K562 (cell line): ENCODE measurements around the gene COPG2. TPM values are rescaled to one million over a fixed set of nuclear protein-coding genes. Genes with fewer than 3 reads are reported as not detected.

ENCODE experiments used
- ATAC-seq: fragments of 200-7000 bp; cut with Tn5 transposase; 3 replicates; pipeline ENCODE4 v1.9.1; 2020; ENCODE audit warnings: moderate library complexity
- BruUV-seq: library from RNA; stranded (reverse); fragments of 400-500 nt; replicated peaks from 2 replicates; lab custom pipeline; 2021; lab: Mats Ljungman, UMichigan
- CTCF ChIA-PET: fragments of 300-600 bp; formaldehyde crosslinking; extraction: SDS; loops from one replicate; lab custom pipeline; 2021; ENCODE audit warnings: low intra/inter-chr PET ratio; lab: Yijun Ruan, JAX
- POLR2A ChIA-PET: fragments of 300-600, 350-650 bp; sonication (Branson Sonifier 250); formaldehyde crosslinking; extraction: SDS; loops from one replicate; lab custom pipeline; 2021; ENCODE audit warnings: antibody characterized with exemption, inconsistent platforms; lab: Yijun Ruan, JAX
- DNase-seq, 4 experiments: peaks; one replicate each; pipeline versions ENCODE4 v3.0.0 to v3.0.0-alpha.2; 2011 to 2018; ENCODE audit warnings: low spot score in 3 of 4, mixed read lengths in 3 of 4; ENCODE audit errors: extremely low read depth in 1 of 4
- FAIRE-seq: peaks from 2 replicates; lab custom pipeline; 2011; peaks lifted over from hg19 to GRCh38; lab: Jason Lieb, UNC
- H2AFZ ChIP-seq: 2 replicates; pipeline ENCODE4 v1.6.0; 2011; ENCODE audit warnings: low read depth, low read length, control low read depth, inconsistent platforms
- H3K27ac ChIP-seq: fragments of 200-600 bp; 3 replicates; pipeline ENCODE4 v1.8.0; 2011; ENCODE audit warnings: low read depth, mild to moderate bottlenecking, control low read depth, inconsistent platforms, low read length, moderate library complexity, mixed read lengths; ENCODE audit errors: extremely low read depth
- H3K27me3 ChIP-seq, 2 experiments: fragments of 300-600 bp in 1 of 2; 2 replicates in 1 of 2; 3 replicates in 1 of 2; pipeline versions ENCODE4 v1.6.0 to v1.8.0; 2011; ENCODE audit warnings: inconsistent platforms in 2 of 2, low read length in 2 of 2, mild to moderate bottlenecking in 1 of 2, mixed read lengths in 1 of 2, moderate library complexity in 1 of 2; ENCODE audit not compliant: control insufficient read depth in 2 of 2, insufficient read depth in 2 of 2
- H3K36me3 ChIP-seq: fragments of 300-600 bp; 3 replicates; pipeline ENCODE4 v1.8.0; 2011; ENCODE audit warnings: mild to moderate bottlenecking, low read length, inconsistent platforms; ENCODE audit not compliant: control insufficient read depth, insufficient read depth
- H3K4me1 ChIP-seq, 2 experiments: fragments of 200-600 bp in 1 of 2; replicated peaks in 1 of 2; 2 replicates in 1 of 2; 3 replicates in 1 of 2; pipeline versions ENCODE4 v1.5.1 to v1.8.0; 2011; ENCODE audit warnings: inconsistent platforms in 2 of 2, low read length in 2 of 2, mild to moderate bottlenecking in 1 of 2, mixed read lengths in 1 of 2, moderate library complexity in 1 of 2; ENCODE audit not compliant: control insufficient read depth in 2 of 2, insufficient read depth in 2 of 2
- H3K4me2 ChIP-seq: 2 replicates; pipeline ENCODE4 v1.6.1; 2011; ENCODE audit warnings: low read length, control low read depth, inconsistent platforms, mixed read lengths; ENCODE audit not compliant: insufficient read depth
- H3K4me3 ChIP-seq: fragments of 200-600 bp; sonication (generic), shearing (Covaris generic); 2 replicates; pipeline ENCODE4 v1.5.1; 2016; ENCODE audit warnings: control low read depth, inconsistent platforms
- H3K79me2 ChIP-seq: fragments of 200-600 bp; 3 replicates; pipeline ENCODE4 v1.8.0; 2011; ENCODE audit warnings: low read length, inconsistent platforms; ENCODE audit not compliant: control insufficient read depth, insufficient read depth
- H3K9ac ChIP-seq, 2 experiments: 2 replicates each; pipeline versions ENCODE4 v1.6.0 to v1.6.1; 2011; ENCODE audit warnings: low read depth in 2 of 2, low read length in 2 of 2, control low read depth in 1 of 2, inconsistent platforms in 1 of 2, mild to moderate bottlenecking in 1 of 2, mixed read lengths in 1 of 2; ENCODE audit not compliant: insufficient read depth in 1 of 2
- H3K9me1 ChIP-seq: one replicate; pipeline ENCODE4 v1.6.0; 2011; ENCODE audit warnings: inconsistent platforms, mild to moderate bottlenecking, low read length, moderate library complexity; ENCODE audit not compliant: control insufficient read depth, insufficient read depth
- H3K9me3 ChIP-seq: replicated peaks from 2 replicates; pipeline ENCODE4 v1.5.1; 2011; ENCODE audit warnings: low read depth, low read length, inconsistent platforms; ENCODE audit not compliant: control insufficient read depth, insufficient read depth
- H4K20me1 ChIP-seq: replicated peaks from 2 replicates; pipeline ENCODE4 v1.6.1; 2011; ENCODE audit warnings: low read length, inconsistent platforms, mixed read lengths; ENCODE audit not compliant: control insufficient read depth, insufficient read depth
- AFF1 ChIP-seq, 2 experiments: fragments of 450-650 bp; IDR thresholded peaks; 2 replicates each; pipeline ENCODE4 v1.6.1; 2018; ENCODE audit warnings: mild to moderate bottlenecking in 2 of 2, low read depth in 1 of 2; ENCODE audit not compliant: partially characterized antibody in 2 of 2
- BACH1 ChIP-seq: fragments of 200-800 bp; sonication (Bioruptor generic); IDR thresholded peaks from 2 replicates; pipeline ENCODE4 v1.6.1; 2016; ENCODE audit warnings: missing genetic modification characterization, missing compliant biosample characterization
- MBD1 ChIP-seq: fragments of 250-450 bp; sonication (Bioruptor Pico); IDR thresholded peaks from 2 replicates; pipeline ENCODE4 v1.8.0; 2022; ENCODE audit warnings: inconsistent platforms
- NFIC ChIP-seq: fragments of 450-650 bp; IDR thresholded peaks from 2 replicates; pipeline ENCODE4 v1.6.1; 2017; ENCODE audit warnings: mild to moderate bottlenecking, inconsistent platforms
- ZBTB12 ChIP-seq: fragments of 250-450 bp; sonication (Bioruptor Pico); IDR thresholded peaks from 2 replicates; pipeline ENCODE4 v1.4.0; 2020
- ZBTB33 ChIP-seq: sonication (generic); formaldehyde crosslinking; IDR thresholded peaks from 2 replicates; pipeline ENCODE4 v1.8.1; 2023; ENCODE audit warnings: mild to moderate bottlenecking, missing genetic modification reagents
- ZBTB7A ChIP-seq: IDR thresholded peaks from 2 replicates; pipeline ENCODE4 v1.6.1; 2011; ENCODE audit warnings: low read depth, mild to moderate bottlenecking, low read length, moderate library complexity, borderline replicate concordance; ENCODE audit not compliant: control insufficient read depth
- WGBS: fragments of 100-300 bp; shearing (Covaris generic); methylation state at CpG from one replicate; pipeline ENCODE4 v1.1.6; 2016; ENCODE audit warnings: low coverage, mixed read lengths; ENCODE audit not compliant: insufficient coverage; ENCODE audit errors: missing lambda C conversion rate; 5-methylcytosine and 5-hydroxymethylcytosine counted together
- in situ Hi-C: fragments of 300-500 bp; cut with MboI; formaldehyde crosslinking; loops from 4 replicates; pipeline ENCODE4 v1.15.0; 2018; ENCODE audit warnings: inconsistent platforms, mixed read lengths
- intact Hi-C: fragments of 100-400 bp; cut with micrococcal nuclease; formaldehyde crosslinking; loops from 2 replicates; pipeline ENCODE4 v1.14.2; 2022
- polyA plus RNA-seq, 8 experiments: library from polyadenylated mRNA; depleted of rRNA in 4 of 8; stranded (reverse) in 5 of 8; unstranded in 3 of 8; fragments of >200 nt; fragmentation: Nextera tagmentation in 2 of 8; fragmentation: Illumina TruSeq in 1 of 8; extraction: Ambion mirVana in 2 of 8; extraction: Trizol in 1 of 8; gene quantifications; 2 replicates each; pipeline versions ENCODE4 v1.2.1 to v1.2.3, GENCODE V29; 2011 to 2014; ENCODE audit warnings: inconsistent platforms in 1 of 8, missing spikeins in 1 of 8
- total RNA-seq, 7 experiments: library from RNA; depleted of rRNA in 6 of 7; stranded (reverse); fragments of >200 nt in 6 of 7; fragmentation: Illumina TruSeq in 2 of 7; extraction: Trizol in 2 of 7; gene quantifications; 2 replicates each; pipeline versions ENCODE4 v1.2.1 to v1.2.3, GENCODE V29; 2011 to 2021; ENCODE audit warnings: low replicate concordance in 1 of 7

Gene COPG2
- total and polyA plus RNA-seq, 9 of the 15 experiments (the other 6 are each of a cell fraction or from before 2014, with no cell fraction given) = 6.6 to 104 (median 32.5) TPM

GRCh38 chr7:130486114-130486953, 182.2 kb downstream of the COPG2 start:
- Histone ChIP-seq H3K4me2 (peak overlapping the region; percentile 58), H3K36me3 (no peaks in the 10 kb centered on the region), H4K20me1 (no peaks in the 10 kb centered on the region), H3K4me1 (peaks cover 0 to 13% of the 10 kb centered on the region in 2 experiments; a peak in 3 of 5 replicates), H3K4me3 (no peak overlapping the region), H3K9me3 (0 out of 2 replicates have a peak, but pooled peaks cover 1% of the 10 kb centered on the region), H3K27ac (no peak overlapping the region), H2AFZ (peak overlapping the region; percentile 61), H3K27me3 (peaks cover 17 to 52% of the 10 kb centered on the region in 2 experiments; a peak in 4 of 5 replicates), H3K9ac (peak overlapping the region in 1 of 2 experiments; percentile 71; a peak in 2 of 4 replicates), H3K9me1 (no peaks in the 10 kb centered on the region), H3K79me2 (no peaks in the 10 kb centered on the region)
- DNase-seq (peak; percentile 31 to 58 (median 46)), ATAC-seq (peak; percentile 81), FAIRE-seq (no peak)
- ChIA-PET POLR2A (interaction anchor here (0.6 to 0.7 kb wide), 3 partner anchors 71 to 861 kb away, joined by 3 to 4 read pairs (median 3); no protein-coding TSS in a partner anchor), CTCF (no interaction called here)
- BruUV-seq = no TSS peak
- in situ Hi-C loops (no loop called here), intact Hi-C loops (loop anchor here (5.0 to 10.0 kb wide), 4 partner anchors 208 to 414 kb away; partner anchors contain the start of gene KLHDC10)
- 32% methylated on average over 67 of the region's 67 CpGs for WGBS
- TF ChIP-seq ZBTB7A = 0 out of 2 replicates have a peak, but pooled peaks have one; percentile 42
- TF ChIP-seq ZBTB33 = peak; percentile 93
- no peak for TF ChIP-seq BACH1 (tag)
- 0 out of 2 replicates have a peak, but pooled peaks have one; percentile 12 for TF ChIP-seq NFIC
- peak; percentile 84; the same call in 1 of the 2 replicates for TF ChIP-seq MBD1 (CRISPR knock-in tag)
- no peak for TF ChIP-seq ZBTB12
- no peak for TF ChIP-seq AFF1 (IDR thresholded peaks at IDR 0.05; ENCODE audit: low read depth in 1 of 2, partially characterized antibody in 2 of 2)
